Cardiac muscle cell (in vitro differentiated cells and primary cell): Measurements from ENCODE around the gene SLCO1B3. TPM values are rescaled to one million over a fixed set of nuclear protein-coding genes. Genes with fewer than 3 reads are reported as not detected.
"Not testable (repeated sequence)": the region's sequence is repeated elsewhere in the genome, so short reads cannot be mapped to it uniquely, and the experiment has no call there.

Experiments
- DNase-seq, 2 donors: peaks; one replicate each; pipeline versions ENCODE4 v3.0.0 to v3.0.0-alpha.2; 2010 to 2017; ENCODE audit warnings: low read depth in 1 of 2, low spot score in 1 of 2
- H3K27ac ChIP-seq: fragments of 200-600 bp; sonication (generic); 2 replicates; pipeline ENCODE4 v1.5.1; 2016
- H3K27me3 ChIP-seq: fragments of 200-600 bp; sonication (generic); 2 replicates; pipeline ENCODE4 v1.6.0; 2016; ENCODE audit warnings: control low read depth
- H3K36me3 ChIP-seq: fragments of 200-600 bp; sonication (generic); 2 replicates; pipeline ENCODE4 v1.5.1; 2016; ENCODE audit warnings: control low read depth
- H3K4me1 ChIP-seq: fragments of 200-600 bp; sonication (generic); 2 replicates; pipeline ENCODE4 v1.8.1; 2017; ENCODE audit warnings: low read depth, mild to moderate bottlenecking, mixed run types
- H3K4me3 ChIP-seq: fragments of 200-600 bp; sonication (generic); 2 replicates; pipeline ENCODE4 v1.5.1; 2016; ENCODE audit warnings: mild to moderate bottlenecking
- H3K9me3 ChIP-seq: fragments of 200-600 bp; sonication (generic); 2 replicates; pipeline ENCODE4 v1.5.1; 2017; ENCODE audit warnings: low read depth, mild to moderate bottlenecking, control low read depth
- polyA plus RNA-seq: library from polyadenylated mRNA; unstranded; fragments of >200 nt; fragmentation: Nextera tagmentation; extraction: Ambion mirVana; gene quantifications from 2 replicates; pipeline ENCODE4 v1.2.1, GENCODE V29; 2016
- total RNA-seq: library from RNA; depleted of rRNA; stranded (reverse); fragments of >200 nt; gene quantifications from 2 replicates; pipeline ENCODE4 v1.2.3, GENCODE V29; 2016
- TF ChIP-seq, protein P1 (sequence below): IDR thresholded peaks from 2 replicates; pipeline ENCODE4 v1.5.1; 2012; ENCODE audit warnings: low read depth, mild to moderate bottlenecking, low read length

The SLCO1B3 gene, protein sequence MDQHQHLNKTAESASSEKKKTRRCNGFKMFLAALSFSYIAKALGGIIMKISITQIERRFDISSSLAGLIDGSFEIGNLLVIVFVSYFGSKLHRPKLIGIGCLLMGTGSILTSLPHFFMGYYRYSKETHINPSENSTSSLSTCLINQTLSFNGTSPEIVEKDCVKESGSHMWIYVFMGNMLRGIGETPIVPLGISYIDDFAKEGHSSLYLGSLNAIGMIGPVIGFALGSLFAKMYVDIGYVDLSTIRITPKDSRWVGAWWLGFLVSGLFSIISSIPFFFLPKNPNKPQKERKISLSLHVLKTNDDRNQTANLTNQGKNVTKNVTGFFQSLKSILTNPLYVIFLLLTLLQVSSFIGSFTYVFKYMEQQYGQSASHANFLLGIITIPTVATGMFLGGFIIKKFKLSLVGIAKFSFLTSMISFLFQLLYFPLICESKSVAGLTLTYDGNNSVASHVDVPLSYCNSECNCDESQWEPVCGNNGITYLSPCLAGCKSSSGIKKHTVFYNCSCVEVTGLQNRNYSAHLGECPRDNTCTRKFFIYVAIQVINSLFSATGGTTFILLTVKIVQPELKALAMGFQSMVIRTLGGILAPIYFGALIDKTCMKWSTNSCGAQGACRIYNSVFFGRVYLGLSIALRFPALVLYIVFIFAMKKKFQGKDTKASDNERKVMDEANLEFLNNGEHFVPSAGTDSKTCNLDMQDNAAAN
- total RNA-seq (not detected in 2 replicates), polyA plus RNA-seq (not detected in 2 replicates)

DNA sequence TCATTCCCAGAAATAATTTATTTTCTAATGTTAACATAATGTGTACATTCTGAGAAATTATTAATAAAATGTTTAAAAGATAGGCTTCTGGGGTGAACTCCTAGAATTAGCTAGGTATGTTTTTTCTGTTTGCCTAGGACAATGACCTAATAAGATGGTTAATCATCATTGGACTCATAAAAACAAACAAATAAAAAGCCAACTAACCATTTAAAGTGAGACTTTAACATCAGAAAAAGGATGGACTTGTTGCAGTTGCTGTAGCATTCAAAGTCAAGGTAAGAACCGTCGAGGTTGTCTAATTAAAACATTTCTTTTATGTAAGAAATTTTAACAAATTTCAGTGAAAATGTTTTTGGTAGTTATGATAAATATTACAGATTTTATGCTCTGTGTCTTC, at the start of gene SLCO1B3:
SLCO1B3 (plus strand) TSS at position 219 of the 400 bp plus-strand sequence. CDS start 5,034 bp downstream, outside the sequence.
- no peaks in the 10 kb centered on the region for H3K4me1 ChIP-seq
- H3K9me3 ChIP-seq: no peaks in the 10 kb centered on the region
- H3K27ac ChIP-seq: no peak within 1 kb of the TSS
- no peaks in the 10 kb centered on the region for H3K36me3 ChIP-seq
- no peak for DNase-seq
- TF ChIP-seq, protein P1, sequence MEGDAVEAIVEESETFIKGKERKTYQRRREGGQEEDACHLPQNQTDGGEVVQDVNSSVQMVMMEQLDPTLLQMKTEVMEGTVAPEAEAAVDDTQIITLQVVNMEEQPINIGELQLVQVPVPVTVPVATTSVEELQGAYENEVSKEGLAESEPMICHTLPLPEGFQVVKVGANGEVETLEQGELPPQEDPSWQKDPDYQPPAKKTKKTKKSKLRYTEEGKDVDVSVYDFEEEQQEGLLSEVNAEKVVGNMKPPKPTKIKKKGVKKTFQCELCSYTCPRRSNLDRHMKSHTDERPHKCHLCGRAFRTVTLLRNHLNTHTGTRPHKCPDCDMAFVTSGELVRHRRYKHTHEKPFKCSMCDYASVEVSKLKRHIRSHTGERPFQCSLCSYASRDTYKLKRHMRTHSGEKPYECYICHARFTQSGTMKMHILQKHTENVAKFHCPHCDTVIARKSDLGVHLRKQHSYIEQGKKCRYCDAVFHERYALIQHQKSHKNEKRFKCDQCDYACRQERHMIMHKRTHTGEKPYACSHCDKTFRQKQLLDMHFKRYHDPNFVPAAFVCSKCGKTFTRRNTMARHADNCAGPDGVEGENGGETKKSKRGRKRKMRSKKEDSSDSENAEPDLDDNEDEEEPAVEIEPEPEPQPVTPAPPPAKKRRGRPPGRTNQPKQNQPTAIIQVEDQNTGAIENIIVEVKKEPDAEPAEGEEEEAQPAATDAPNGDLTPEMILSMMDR: no peak
- H3K4me3 ChIP-seq: no peak within 1 kb of the TSS
- H3K27me3 ChIP-seq: no peaks in the 10 kb centered on the region

DNA sequence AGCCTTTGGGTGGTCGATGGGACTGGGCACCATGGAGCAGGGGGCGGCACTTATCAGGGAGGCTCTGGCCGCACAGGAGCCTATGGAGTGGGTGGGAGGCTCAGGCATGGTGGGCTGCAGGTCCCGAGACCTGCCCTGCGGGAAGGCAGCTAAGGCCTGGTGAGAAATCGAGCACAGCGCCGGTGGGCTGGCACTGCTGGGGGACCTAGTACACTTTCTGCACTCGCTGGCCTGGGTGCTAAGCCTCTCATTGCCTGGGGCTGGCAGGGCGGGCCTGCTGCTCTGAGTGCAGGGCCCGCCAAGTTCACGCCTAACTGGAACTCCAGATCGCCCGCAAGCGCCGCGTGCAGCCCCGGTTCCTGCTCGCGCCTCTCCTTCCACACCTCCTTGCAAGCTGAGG, 33.1 kb upstream of the SLCO1B3 start:
- Histone ChIP-seq H3K27ac (no peak overlapping the region), H3K27me3 (no peaks in the 10 kb centered on the region), H3K4me1 (no peaks in the 10 kb centered on the region), H3K9me3 (no peaks in the 10 kb centered on the region), H3K36me3 (no peaks in the 10 kb centered on the region), H3K4me3 (no peak overlapping the region)
- no peak for DNase-seq
- TF ChIP-seq, protein P1: no peak

DNA sequence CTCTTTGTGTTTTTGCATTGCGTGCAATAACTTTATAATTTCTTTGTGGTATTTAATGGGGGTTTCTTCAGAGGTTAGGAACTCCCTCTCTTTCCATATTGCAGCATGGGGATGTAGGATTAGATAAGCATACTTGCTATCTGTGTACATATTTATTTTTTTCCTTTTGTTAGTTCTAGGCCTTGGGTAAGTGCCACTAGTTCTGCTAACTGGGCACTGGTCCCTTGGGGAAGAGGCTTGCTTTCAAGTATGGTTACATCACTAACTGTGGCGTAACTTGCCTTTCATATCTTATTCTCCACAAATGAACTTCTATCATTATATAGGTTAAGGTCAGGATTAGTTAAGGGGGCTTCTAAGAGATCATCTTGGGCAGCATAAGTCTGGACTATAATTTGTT, 31.5 kb upstream of the SLCO1B3 start:
- H3K4me3 ChIP-seq: no peak overlapping the region
- no peaks in the 10 kb centered on the region for H3K9me3 ChIP-seq
- no peaks in the 10 kb centered on the region for H3K27me3 ChIP-seq
- no peak overlapping the region for H3K27ac ChIP-seq
- TF ChIP-seq, protein P1: no peak
- no peaks in the 10 kb centered on the region for H3K36me3 ChIP-seq
- no peaks in the 10 kb centered on the region for H3K4me1 ChIP-seq
- DNase-seq: no peak

DNA sequence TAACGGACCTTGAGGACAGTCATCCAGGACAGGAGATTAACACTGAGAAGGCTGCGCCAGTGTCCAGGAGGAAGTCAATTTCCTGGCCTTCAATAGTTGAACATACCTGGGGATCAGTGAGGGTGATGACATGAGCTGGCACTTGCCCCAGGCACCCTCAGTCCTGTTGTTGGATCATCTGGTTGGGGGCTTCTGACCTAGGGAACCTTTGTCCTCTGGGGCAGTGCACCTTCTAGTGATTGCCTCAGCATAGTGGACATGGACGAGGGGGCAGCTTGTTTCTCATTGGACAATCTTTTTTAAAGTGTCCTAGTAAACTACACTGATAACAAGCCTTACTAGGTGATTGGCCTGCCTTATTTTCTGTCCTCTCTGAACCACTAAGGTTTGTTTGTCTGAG, 30.5 kb upstream of the SLCO1B3 start:
- not testable (repeated sequence) for H3K4me3 ChIP-seq, H3K4me1 ChIP-seq, H3K9me3 ChIP-seq, H3K27ac ChIP-seq, DNase-seq, H3K27me3 ChIP-seq, H3K36me3 ChIP-seq

DNA sequence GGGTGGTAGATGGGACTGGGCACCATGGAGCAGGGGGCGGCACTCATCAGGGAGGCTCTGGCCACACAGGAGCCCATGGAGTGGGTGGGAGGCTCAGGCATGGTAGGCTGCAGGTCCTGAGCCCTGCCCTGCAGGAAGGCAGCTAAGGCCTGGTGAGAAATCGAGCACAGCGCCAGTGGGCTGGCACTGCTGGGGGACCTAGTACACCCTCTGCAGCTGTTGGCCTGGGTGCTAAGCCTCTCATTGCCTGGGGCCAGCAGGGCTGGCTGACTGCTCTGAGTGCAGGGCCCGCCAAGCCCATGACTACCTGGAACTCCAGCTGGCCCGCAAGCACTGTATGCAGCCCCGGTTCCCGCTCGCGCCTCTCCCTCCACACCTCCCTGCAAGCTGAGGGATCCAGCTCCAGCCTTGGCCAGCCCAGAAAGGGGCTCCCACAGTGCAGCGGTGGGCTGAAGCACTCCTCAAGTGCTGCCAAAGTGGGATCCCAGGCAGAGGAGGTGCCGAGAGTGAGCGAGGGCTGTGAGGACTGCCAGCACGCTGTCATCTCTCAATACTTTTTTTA, 26.6 kb upstream of the SLCO1B3 start:
- not testable (repeated sequence) for H3K9me3 ChIP-seq, H3K4me1 ChIP-seq, H3K27me3 ChIP-seq, DNase-seq, H3K4me3 ChIP-seq, H3K36me3 ChIP-seq, H3K27ac ChIP-seq

DNA sequence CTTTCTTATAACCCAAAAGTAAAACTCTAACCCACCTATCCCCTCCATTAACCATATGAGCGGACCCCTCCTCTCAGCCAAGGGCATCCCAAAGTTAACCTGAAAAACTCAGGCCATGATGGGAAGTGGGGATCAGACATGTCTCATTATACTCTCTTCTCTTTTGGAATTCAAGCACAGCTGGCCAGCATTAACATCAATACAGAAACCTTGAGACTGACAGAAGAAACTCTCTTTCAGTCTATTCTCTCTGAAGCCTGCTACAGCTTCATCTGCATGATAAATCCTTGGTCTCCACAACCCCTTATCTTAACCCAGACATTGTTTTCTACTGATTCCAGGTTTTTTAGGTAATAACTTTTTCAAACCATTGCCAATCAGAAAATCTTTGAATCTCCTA, 17.5 kb upstream of the SLCO1B3 start:
- Histone ChIP-seq H3K36me3 (no peaks in the 10 kb centered on the region), H3K4me1 (no peaks in the 10 kb centered on the region), H3K9me3 (no peaks in the 10 kb centered on the region), H3K27me3 (no peaks in the 10 kb centered on the region), H3K4me3 (no peak overlapping the region), H3K27ac (no peak overlapping the region)
- TF ChIP-seq, protein P1: no peak
- DNase-seq: no peak
